ENCODE measurements around the gene CEP162.

CEP162 gene

GRCh38 chr6:84082689-84083265, 144.7 kb downstream of the CEP162 start:
- no peak for DNase-seq

- no peak for DNase-seq
Measured at GRCh38 chr6:84081222-84081621, 146.2 kb downstream of the CEP162 start.

- no peak for DNase-seq
Measured at GRCh38 chr6:84078335-84078734, 149.1 kb downstream of the CEP162 start.

- no peak for DNase-seq
Measured at GRCh38 chr6:84077645-84078044, 149.8 kb downstream of the CEP162 start.

- no peak for DNase-seq
Measured at GRCh38 chr6:84074988-84075781, 152.3 kb downstream of the CEP162 start.

Measured in activated CD4-positive, CD25-positive, alpha-beta regulatory T cell (primary cell).